Tibial nerve (tissue), 4 donors: ENCODE results near the gene NR2C1.

Experiments used
- EP300 ChIP-seq, 2 donors: sonication (generic); formaldehyde crosslinking; IDR thresholded peaks; one replicate each; pipeline ENCODE4 v1.6.1; 2017; ENCODE audit warnings: antibody characterized with exemption in 2 of 2, mild to moderate bottlenecking in 1 of 2
- POLR2A ChIP-seq, 2 donors: fragments of 450-650 bp; IDR thresholded peaks; one replicate each; pipeline ENCODE4 v1.6.1; 2017; ENCODE audit warnings: antibody characterized with exemption in 2 of 2, mild to moderate bottlenecking in 2 of 2, moderate library complexity in 2 of 2
- TF ChIP-seq, protein P1 (sequence below), 5 experiments: fragments of 200-600 bp in 3 of 5; fragments of 450-650 bp in 2 of 5; sonication (generic) in 3 of 5; IDR thresholded peaks; one replicate each; pipeline ENCODE4 v1.5.1; 2016 to 2019; ENCODE audit warnings: antibody characterized with exemption in 5 of 5, mild to moderate bottlenecking in 3 of 5, moderate library complexity in 2 of 5

DNA sequence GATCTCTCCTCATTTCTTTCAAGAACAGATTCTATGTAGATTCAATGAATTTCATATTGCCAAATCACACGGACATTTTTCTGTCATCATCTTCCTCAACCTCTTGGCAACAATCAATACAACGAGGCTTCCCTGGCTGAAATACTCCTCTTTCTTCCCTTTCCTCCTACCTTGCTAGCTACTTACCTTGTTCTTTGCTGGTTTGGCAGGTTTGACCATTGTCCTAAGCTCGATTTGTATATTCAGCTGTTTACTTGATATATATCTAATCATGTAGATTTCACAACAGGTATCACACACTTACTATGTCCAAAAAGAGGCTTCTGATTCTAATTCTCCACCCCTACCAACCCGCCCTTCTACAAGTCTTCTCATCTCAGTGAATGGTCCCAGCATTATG is 93.5 kb downstream of the NR2C1 start:
- TF ChIP-seq, protein P1, sequence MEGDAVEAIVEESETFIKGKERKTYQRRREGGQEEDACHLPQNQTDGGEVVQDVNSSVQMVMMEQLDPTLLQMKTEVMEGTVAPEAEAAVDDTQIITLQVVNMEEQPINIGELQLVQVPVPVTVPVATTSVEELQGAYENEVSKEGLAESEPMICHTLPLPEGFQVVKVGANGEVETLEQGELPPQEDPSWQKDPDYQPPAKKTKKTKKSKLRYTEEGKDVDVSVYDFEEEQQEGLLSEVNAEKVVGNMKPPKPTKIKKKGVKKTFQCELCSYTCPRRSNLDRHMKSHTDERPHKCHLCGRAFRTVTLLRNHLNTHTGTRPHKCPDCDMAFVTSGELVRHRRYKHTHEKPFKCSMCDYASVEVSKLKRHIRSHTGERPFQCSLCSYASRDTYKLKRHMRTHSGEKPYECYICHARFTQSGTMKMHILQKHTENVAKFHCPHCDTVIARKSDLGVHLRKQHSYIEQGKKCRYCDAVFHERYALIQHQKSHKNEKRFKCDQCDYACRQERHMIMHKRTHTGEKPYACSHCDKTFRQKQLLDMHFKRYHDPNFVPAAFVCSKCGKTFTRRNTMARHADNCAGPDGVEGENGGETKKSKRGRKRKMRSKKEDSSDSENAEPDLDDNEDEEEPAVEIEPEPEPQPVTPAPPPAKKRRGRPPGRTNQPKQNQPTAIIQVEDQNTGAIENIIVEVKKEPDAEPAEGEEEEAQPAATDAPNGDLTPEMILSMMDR (IDR thresholded peaks at IDR 0.05): no peak
- no peak for TF ChIP-seq POLR2A (IDR thresholded peaks at IDR 0.05)
- no peak for TF ChIP-seq EP300 (IDR thresholded peaks at IDR 0.05)
